PFSK-1 (cell line): ENCODE measurements around the gene CREG1.

ENCODE experiments used
- FOXP2 ChIP-seq: optimal IDR thresholded peaks from 2 replicates; pipeline ENCODE3; 2011; ENCODE audit warnings: borderline replicate concordance, control low read depth, inconsistent platforms; ENCODE audit not compliant: insufficient read depth; ENCODE audit errors: extremely low read length, extremely low read depth
- POLR2AphosphoS5 ChIP-seq: IDR thresholded peaks from 2 replicates; pipeline ENCODE4 v1.6.1; 2012; ENCODE audit warnings: low read depth, mild to moderate bottlenecking, control low read depth, low read length, moderate library complexity
- SIN3A ChIP-seq: IDR thresholded peaks from 2 replicates; pipeline ENCODE4 v1.6.1; 2012; ENCODE audit warnings: mild to moderate bottlenecking, low read length, moderate library complexity, borderline replicate concordance; ENCODE audit not compliant: insufficient read depth
- TAF1 ChIP-seq: IDR thresholded peaks from 2 replicates; pipeline ENCODE4 v1.6.1; 2012; ENCODE audit warnings: low read length, control low read depth, borderline replicate concordance; ENCODE audit not compliant: insufficient read depth
- TF ChIP-seq, protein P1 (sequence below), 2 experiments: IDR thresholded peaks; 2 replicates each; pipeline versions ENCODE4 v1.6.1 to v1.8.0; 2011 to 2012; ENCODE audit warnings: low read depth in 2 of 2, low read length in 2 of 2, control low read depth in 1 of 2, inconsistent platforms in 1 of 2, mild to moderate bottlenecking in 1 of 2, moderate library complexity in 1 of 2; ENCODE audit not compliant: insufficient read depth in 1 of 2

CREG1 gene

DNA sequence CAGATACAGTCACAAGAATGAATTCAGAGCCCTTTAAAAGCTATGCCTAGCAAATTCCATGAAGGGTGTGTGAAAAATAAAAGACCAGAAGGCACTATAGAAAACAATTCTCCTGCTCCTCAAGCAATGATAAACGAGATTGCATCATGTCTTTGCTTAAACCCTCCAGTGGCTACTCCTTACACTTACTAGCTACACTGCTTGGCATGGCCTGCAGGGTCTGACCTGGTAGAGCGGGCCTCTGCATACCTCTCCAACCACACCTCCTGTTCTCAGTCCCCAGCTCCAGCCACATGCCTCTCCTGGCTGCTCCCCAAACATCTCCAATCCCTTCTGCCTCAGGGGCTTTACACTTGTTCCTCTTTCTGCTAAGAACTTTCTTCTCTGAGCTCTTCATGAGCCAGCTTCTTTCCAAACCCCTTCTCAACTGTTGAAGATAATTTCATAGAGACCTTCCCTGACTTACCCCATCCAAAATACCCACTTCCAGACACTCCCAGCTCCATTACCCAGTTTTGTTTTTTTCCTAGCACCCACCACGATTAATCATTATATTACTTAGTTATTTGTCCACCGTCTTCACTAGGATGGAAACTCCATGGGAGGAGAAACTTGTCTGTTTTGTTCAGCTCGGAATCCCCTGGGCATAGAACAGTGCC lies 11.2 kb upstream of the CREG1 start:
- TF ChIP-seq TAF1 (no peak), SIN3A (no peak), FOXP2 (no peak), POLR2AphosphoS5 (no peak)
- TF ChIP-seq, protein P1, sequence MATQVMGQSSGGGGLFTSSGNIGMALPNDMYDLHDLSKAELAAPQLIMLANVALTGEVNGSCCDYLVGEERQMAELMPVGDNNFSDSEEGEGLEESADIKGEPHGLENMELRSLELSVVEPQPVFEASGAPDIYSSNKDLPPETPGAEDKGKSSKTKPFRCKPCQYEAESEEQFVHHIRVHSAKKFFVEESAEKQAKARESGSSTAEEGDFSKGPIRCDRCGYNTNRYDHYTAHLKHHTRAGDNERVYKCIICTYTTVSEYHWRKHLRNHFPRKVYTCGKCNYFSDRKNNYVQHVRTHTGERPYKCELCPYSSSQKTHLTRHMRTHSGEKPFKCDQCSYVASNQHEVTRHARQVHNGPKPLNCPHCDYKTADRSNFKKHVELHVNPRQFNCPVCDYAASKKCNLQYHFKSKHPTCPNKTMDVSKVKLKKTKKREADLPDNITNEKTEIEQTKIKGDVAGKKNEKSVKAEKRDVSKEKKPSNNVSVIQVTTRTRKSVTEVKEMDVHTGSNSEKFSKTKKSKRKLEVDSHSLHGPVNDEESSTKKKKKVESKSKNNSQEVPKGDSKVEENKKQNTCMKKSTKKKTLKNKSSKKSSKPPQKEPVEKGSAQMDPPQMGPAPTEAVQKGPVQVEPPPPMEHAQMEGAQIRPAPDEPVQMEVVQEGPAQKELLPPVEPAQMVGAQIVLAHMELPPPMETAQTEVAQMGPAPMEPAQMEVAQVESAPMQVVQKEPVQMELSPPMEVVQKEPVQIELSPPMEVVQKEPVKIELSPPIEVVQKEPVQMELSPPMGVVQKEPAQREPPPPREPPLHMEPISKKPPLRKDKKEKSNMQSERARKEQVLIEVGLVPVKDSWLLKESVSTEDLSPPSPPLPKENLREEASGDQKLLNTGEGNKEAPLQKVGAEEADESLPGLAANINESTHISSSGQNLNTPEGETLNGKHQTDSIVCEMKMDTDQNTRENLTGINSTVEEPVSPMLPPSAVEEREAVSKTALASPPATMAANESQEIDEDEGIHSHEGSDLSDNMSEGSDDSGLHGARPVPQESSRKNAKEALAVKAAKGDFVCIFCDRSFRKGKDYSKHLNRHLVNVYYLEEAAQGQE (IDR thresholded peaks at IDR 0.05; ENCODE audit: insufficient read depth in 1 of 2, low read depth in 2 of 2, low read length in 2 of 2) = no peak

DNA sequence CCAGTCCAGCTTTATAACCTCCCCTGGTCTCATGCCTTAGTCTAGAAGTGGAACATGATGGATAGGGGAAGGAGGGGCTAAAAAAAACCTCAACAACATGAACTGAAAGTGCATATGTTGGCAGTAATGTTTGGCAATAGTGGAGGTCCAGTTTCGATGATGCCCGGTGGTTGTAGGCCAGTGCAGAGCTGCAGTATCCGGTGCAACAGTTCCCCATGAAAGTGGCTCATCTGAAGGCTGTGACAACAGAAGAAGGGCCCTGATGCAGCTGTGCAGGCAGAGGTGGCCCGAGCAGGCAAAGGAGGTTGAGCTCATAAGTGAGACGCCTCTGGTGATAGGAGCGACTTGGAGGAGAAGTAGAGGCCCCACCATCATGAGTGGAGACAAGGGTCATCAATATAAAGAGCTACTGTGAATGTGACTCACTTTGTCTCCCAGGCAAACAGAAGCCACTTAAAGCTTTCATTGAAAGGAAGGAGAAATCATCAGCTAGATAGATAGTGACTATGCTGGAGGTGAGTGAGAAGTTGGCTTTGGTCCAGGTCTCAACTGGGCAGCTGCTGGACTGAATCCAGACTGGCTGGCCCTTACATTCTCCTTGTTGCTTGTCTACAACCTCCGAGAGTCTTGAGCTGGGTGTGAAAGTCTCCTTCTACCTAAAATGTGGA lies 10.2 kb upstream of the CREG1 start:
- TF ChIP-seq TAF1 (no peak), POLR2AphosphoS5 (no peak), FOXP2 (no peak), SIN3A (no peak)
- TF ChIP-seq, protein P1 (IDR thresholded peaks at IDR 0.05; ENCODE audit: insufficient read depth in 1 of 2, low read depth in 2 of 2, low read length in 2 of 2) = no peak

DNA sequence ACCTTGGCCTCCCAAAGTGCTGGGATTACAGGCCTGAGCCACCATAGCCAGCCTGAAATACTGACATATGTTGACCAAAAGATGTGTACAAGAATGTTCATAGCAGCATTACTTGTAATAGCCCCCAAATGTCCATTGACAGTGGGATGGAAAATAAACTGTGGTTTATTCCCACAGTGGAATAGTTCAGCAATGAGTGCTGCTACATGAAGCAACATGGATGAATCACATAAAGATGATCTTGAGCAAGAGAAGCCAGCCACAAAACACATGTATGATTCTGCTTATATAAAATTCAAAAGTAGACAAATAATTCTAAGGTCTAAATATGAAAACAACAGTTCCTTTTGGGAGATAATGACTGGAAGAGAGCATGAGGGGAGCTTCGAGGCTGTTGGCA lies 9.1 kb upstream of the CREG1 start:
- TF ChIP-seq SIN3A (no peak), POLR2AphosphoS5 (no peak), FOXP2 (no peak), TAF1 (no peak)

DNA sequence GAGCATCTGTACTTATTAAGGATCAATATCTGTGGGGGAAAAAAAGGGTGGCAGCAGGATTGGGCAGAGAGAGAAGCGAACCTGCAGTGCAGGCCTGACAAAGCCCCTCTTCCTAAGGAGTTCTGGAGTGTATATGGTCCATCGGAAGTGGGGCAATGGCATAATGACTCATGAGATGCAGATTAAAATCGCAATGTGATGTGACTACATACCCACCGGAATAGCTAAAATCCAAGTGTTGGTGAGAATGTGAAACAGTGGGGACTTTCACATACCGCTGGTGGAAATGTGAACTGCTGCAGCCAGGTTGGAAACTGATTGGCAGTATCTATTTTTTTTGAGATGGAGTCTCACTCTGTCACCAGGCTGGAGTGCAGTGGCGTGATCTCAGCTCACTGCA lies 8.2 kb upstream of the CREG1 start:
- no peak for TF ChIP-seq POLR2AphosphoS5
- TF ChIP-seq TAF1 = no peak
- TF ChIP-seq, protein P1 (IDR thresholded peaks at IDR 0.05; ENCODE audit: insufficient read depth in 1 of 2, low read depth in 2 of 2, low read length in 2 of 2) = no peak
- TF ChIP-seq SIN3A = no peak
- no peak for TF ChIP-seq FOXP2

DNA sequence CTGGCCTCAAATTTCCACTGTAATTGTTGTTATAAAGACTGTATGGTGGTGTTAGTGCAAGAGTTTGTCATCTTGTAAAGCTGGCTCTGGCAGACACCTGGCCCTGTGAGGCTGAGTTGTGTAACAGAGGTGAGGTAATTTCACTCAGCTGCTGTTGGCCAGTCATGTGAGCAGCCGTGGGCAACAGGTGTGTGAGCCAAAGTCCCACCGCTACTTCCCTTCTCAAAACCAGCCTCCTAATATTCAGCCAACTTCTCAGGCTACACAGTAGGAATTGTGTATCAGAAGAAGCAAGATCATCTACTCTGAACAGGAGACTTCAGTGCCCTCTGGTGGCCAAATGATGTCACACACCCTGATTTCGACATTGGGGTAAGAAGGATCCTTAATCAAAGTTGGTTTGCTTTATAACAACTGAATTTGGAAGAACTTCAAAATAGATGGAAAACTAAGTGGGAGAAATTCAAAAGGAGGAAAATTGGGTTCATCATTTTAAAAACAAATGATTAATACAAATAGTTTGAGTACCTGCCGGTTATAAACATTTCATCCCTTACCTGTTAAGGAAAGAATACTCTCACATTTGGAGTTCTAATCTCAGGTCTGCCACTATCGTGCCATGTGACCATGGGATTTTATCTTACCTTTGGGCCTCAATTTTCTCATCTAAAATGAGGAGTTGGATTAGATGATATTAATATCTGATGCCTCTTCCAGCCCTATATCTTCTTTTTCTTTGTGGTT lies 2.6 kb upstream of the CREG1 start:
- no peak for TF ChIP-seq FOXP2
- TF ChIP-seq, protein P1 (IDR thresholded peaks at IDR 0.05; ENCODE audit: insufficient read depth in 1 of 2, low read depth in 2 of 2, low read length in 2 of 2) = no peak
- TF ChIP-seq SIN3A = no peak
- TF ChIP-seq TAF1 = no peak
